Measurements from ENCODE around the gene LAPTM5. TPM values are rescaled to one million over a fixed set of nuclear protein-coding genes. Genes with fewer than 3 reads are reported as not detected.

LAPTM5 gene
- total and polyA plus RNA-seq, 2 of the 8 experiments (the other 6 are each of a cell fraction or from before 2014, with no cell fraction given) = 0.37 to 1.4 TPM

DNA sequence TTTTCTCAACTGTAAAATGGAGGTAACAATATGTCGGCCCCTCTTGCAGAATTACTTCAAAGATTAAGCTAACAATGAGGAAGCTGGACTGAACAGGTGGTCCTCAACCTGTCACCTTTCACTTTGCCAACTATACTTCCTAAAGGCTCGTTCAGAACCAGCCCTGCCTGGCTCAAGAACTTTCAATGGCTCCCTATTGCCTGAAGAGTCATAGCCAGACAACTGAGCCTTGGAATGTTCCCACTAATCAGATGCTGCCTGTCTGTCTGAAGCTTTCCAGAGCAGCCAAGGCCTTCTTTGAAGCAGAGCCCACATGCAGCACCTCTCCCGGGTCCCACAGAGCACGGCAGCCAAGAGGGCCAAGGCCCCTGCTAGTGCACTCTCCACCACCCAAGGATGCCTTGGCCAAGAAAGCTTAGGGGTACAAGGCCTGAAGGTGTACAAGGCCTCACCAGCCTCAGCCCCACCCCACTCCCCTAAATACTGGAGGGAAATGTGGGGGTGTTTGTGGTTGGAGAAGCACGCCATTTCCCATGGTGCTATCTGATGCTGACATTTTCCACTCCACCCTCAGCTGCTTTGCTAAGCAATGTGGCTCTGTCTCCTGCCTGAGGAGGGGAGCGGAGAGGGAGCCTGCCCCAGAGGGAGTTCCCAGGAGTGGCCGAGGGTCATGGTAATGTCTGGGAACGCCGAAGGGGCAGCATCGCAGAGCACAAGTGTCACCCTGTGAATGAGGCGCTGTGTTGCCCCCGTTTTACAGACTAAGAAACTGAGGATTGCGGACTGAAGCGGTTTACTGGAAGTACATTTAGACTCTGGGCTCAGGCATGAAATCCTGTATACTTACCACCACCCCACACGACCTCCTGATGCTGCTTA, 8.2 kb upstream of the LAPTM5 start:
- Histone ChIP-seq H3K18ac (ENCODE audit: extremely low read depth, low read length) (no peak overlapping the region), H4K5ac (ENCODE audit: insufficient read length, low read depth, low read length) (no peak overlapping the region), H3K79me1 (ENCODE audit: low read depth, low read length) (no peaks in the 10 kb centered on the region), H3K36me3 (ENCODE audit: control insufficient read depth in 2 of 4, insufficient read depth in 4 of 4, low read length in 3 of 4) (no peaks in the 10 kb centered on the region), H2BK20ac (ENCODE audit: low read length) (no peak overlapping the region), H3K23me2 (ENCODE audit: low read depth, low read length) (no peaks in the 10 kb centered on the region; the same call in 1 of the 2 replicates), H2BK15ac (ENCODE audit: low read length) (no peak overlapping the region), H2BK12ac (ENCODE audit: low read depth, low read length) (no peak overlapping the region), H3K79me2 (ENCODE audit: control insufficient read depth in 1 of 2, insufficient read depth in 2 of 2, low read length in 2 of 2) (no peaks in the 10 kb centered on the region), H2BK5ac (ENCODE audit: low read depth, low read length) (no peak overlapping the region), H3K4ac (replicated peaks; ENCODE audit: insufficient read length, low read depth, low read length) (no peak overlapping the region), H3K4me3 (ENCODE audit: extremely low read depth in 1 of 4, insufficient read depth in 2 of 4, low read depth in 3 of 4, low read length in 4 of 4) (no peak overlapping the region), H3K9me3 (ENCODE audit: insufficient read depth in 2 of 2, low read depth in 1 of 2, low read length in 1 of 2) (no peaks in the 10 kb centered on the region), H3K27ac (ENCODE audit: low read depth, low read length) (no peak overlapping the region), H3K14ac (ENCODE audit: insufficient read length) (no peak overlapping the region), H3K4me2 (ENCODE audit: insufficient read depth in 1 of 2, low read depth in 2 of 2, low read length in 2 of 2) (no peak overlapping the region), H3K23ac (ENCODE audit: insufficient read length) (no peak overlapping the region), H2AK5ac (ENCODE audit: low read depth, low read length) (no peak overlapping the region), H3K56ac (replicated peaks; ENCODE audit: insufficient read length, low read depth, low read length) (no peak overlapping the region), H4K8ac (ENCODE audit: extremely low read depth, insufficient read depth, low read length) (no peak overlapping the region), H4K91ac (replicated peaks; ENCODE audit: insufficient read length, low read length) (no peak overlapping the region), H4K20me1 (replicated peaks in 1 of 2; ENCODE audit: control insufficient read depth in 1 of 2, insufficient read depth in 2 of 2, low read length in 2 of 2) (no peaks in the 10 kb centered on the region), H3K4me1 (replicated peaks in 1 of 4; ENCODE audit: control insufficient read depth in 3 of 4, insufficient read depth in 4 of 4, low read length in 3 of 4) (peaks cover 0 to 3% (median 2%) of the 10 kb centered on the region in 4 experiments; a peak in 3 of 7 replicates), H2BK120ac (replicated peaks; ENCODE audit: low read depth, low read length) (no peak overlapping the region), H3K27me3 (replicated peaks in 1 of 4; ENCODE audit: control insufficient read depth in 3 of 4, extremely low read depth in 1 of 4, insufficient read depth in 3 of 4, low read length in 3 of 4) (no peaks in the 10 kb centered on the region), H3K9ac (replicated peaks in 1 of 4; ENCODE audit: extremely low read depth in 1 of 4, low read depth in 3 of 4, low read length in 3 of 4) (no peak overlapping the region), H2AFZ (ENCODE audit: low read length) (no peak overlapping the region)
- no peak for DNase-seq (ENCODE audit: low read depth in 1 of 2, low spot score in 2 of 2)
- WGBS, 2 experiments (ENCODE audit: extremely low coverage in 1 of 2, insufficient coverage in 1 of 2, insufficient read length in 1 of 2, insufficient replicate concordance in 2 of 2, low coverage in 1 of 2, low lambda C conversion rate in 2 of 2, missing lambda C conversion rate in 1 of 2) = 91% methylated on average over 15 of the region's 15 CpGs; no CpG with 5 or more reads in 1 of the 2 experiments
- POLR2A ChIA-PET (ENCODE audit: partially characterized antibody) = no interaction called here
- FAIRE-seq = no peak
- no peak for TF ChIP-seq CBX8 (IDR thresholded peaks at IDR 0.05; ENCODE audit: borderline replicate concordance, low read depth, low read length)
- peak; percentile 33; the same call in 1 of the 2 replicates for TF ChIP-seq KDM1A (IDR thresholded peaks at IDR 0.05; ENCODE audit: borderline replicate concordance, low read length)
- no peak for TF ChIP-seq SP4 (IDR thresholded peaks at IDR 0.05; ENCODE audit: low read length)
- no peak for TF ChIP-seq POLR2AphosphoS5 (IDR thresholded peaks at IDR 0.05; ENCODE audit: low read depth, low read length)
- TF ChIP-seq TAF1 (IDR thresholded peaks at IDR 0.05; ENCODE audit: low read depth, low read length) = no peak
- CTCF ChIA-PET (ENCODE audit: partially characterized antibody) = interaction anchor here (0.8 to 55.1 kb wide), 4 partner anchors 0 to 200 kb away, joined by 3 to 1640 read pairs (median 822); partner anchors contain the start of genes LAPTM5 and MATN1
